ENCODE data around the gene NELL1. TPM values are rescaled to one million over a fixed set of nuclear protein-coding genes. Genes with fewer than 3 reads are reported as not detected.

The NELL1 gene
- total and polyA plus RNA-seq, 2 experiments from 2014 or later = 1.6 TPM; not detected in 1

GRCh38 chr11:20934516-20934915 lies 265.1 kb downstream of the NELL1 start (continued):
- TF ChIP-seq, protein P1, sequence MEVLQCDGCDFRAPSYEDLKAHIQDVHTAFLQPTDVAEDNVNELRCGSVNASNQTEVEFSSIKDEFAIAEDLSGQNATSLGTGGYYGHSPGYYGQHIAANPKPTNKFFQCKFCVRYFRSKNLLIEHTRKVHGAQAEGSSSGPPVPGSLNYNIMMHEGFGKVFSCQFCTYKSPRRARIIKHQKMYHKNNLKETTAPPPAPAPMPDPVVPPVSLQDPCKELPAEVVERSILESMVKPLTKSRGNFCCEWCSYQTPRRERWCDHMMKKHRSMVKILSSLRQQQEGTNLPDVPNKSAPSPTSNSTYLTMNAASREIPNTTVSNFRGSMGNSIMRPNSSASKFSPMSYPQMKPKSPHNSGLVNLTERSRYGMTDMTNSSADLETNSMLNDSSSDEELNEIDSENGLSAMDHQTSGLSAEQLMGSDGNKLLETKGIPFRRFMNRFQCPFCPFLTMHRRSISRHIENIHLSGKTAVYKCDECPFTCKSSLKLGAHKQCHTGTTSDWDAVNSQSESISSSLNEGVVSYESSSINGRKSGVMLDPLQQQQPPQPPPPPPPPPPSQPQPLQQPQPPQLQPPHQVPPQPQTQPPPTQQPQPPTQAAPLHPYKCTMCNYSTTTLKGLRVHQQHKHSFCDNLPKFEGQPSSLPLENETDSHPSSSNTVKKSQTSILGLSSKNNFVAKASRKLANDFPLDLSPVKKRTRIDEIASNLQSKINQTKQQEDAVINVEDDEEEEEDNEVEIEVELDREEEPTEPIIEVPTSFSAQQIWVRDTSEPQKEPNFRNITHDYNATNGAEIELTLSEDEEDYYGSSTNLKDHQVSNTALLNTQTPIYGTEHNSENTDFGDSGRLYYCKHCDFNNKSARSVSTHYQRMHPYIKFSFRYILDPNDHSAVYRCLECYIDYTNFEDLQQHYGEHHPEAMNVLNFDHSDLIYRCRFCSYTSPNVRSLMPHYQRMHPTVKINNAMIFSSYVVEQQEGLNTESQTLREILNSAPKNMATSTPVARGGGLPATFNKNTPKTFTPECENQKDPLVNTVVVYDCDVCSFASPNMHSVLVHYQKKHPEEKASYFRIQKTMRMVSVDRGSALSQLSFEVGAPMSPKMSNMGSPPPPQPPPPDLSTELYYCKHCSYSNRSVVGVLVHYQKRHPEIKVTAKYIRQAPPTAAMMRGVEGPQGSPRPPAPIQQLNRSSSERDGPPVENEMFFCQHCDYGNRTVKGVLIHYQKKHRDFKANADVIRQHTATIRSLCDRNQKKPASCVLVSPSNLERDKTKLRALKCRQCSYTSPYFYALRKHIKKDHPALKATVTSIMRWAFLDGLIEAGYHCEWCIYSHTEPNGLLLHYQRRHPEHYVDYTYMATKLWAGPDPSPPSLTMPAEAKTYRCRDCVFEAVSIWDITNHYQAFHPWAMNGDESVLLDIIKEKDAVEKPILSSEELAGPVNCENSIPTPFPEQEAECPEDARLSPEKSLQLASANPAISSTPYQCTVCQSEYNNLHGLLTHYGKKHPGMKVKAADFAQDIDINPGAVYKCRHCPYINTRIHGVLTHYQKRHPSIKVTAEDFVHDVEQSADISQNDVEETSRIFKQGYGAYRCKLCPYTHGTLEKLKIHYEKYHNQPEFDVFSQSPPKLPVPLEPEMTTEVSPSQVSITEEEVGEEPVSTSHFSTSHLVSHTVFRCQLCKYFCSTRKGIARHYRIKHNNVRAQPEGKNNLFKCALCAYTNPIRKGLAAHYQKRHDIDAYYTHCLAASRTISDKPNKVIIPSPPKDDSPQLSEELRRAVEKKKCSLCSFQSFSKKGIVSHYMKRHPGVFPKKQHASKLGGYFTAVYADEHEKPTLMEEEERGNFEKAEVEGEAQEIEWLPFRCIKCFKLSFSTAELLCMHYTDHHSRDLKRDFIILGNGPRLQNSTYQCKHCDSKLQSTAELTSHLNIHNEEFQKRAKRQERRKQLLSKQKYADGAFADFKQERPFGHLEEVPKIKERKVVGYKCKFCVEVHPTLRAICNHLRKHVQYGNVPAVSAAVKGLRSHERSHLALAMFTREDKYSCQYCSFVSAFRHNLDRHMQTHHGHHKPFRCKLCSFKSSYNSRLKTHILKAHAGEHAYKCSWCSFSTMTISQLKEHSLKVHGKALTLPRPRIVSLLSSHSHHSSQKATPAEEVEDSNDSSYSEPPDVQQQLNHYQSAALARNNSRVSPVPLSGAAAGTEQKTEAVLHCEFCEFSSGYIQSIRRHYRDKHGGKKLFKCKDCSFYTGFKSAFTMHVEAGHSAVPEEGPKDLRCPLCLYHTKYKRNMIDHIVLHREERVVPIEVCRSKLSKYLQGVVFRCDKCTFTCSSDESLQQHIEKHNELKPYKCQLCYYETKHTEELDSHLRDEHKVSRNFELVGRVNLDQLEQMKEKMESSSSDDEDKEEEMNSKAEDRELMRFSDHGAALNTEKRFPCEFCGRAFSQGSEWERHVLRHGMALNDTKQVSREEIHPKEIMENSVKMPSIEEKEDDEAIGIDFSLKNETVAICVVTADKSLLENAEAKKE (CRISPR knock-in tag; IDR thresholded peaks at IDR 0.05) = no peak
- TF ChIP-seq CREB1 (CRISPR knock-in tag; IDR thresholded peaks at IDR 0.05; ENCODE audit: low read depth) = no peak

DNA sequence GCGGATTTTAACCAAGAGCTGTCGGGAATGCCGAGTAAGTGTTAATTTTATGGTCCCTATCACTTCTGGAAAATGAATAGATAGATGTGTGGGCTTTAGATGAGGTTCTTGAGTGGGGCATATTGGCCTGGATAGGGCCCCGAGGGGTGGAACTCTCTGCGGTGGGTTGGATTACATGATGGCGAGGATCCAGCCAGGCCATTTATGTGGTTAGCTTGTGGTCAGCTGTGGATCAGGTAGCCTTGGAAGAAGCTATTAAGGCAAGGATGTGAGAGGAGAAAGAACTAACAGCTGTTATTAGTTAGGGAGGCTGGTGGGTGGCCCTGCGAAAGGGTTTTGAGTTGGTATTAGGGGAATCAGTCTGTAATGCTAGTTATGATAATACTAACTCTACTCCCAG lies 268.4 kb downstream of the NELL1 start:
- Histone ChIP-seq H3F3A (replicated peaks; ENCODE audit: low read depth) (no peaks in the 10 kb centered on the region), H2AFZ (no peak overlapping the region), H4K20me1 (replicated peaks; ENCODE audit: insufficient read depth) (no peaks in the 10 kb centered on the region), H3K27me3 (ENCODE audit: insufficient read depth) (no peaks in the 10 kb centered on the region), H3K9me2 (ENCODE audit: insufficient read depth) (peaks cover 4% of the 10 kb centered on the region), H3K4me3 (no peak overlapping the region), H3K4me2 (no peak overlapping the region), H3K27ac (ENCODE audit: low read depth) (no peak overlapping the region), H3K79me2 (replicated peaks; ENCODE audit: insufficient read depth) (no peaks in the 10 kb centered on the region), H3K36me3 (ENCODE audit: insufficient read depth) (no peaks in the 10 kb centered on the region), H3K4me1 (ENCODE audit: insufficient read depth) (no peaks in the 10 kb centered on the region)
- H3K36me3 Mint-ChIP-seq (ENCODE audit: low read depth) = no peaks in the 10 kb centered on the region
- H3K27ac Mint-ChIP-seq = no peak overlapping the region
- H3K27me3 Mint-ChIP-seq (ENCODE audit: insufficient read depth, low read depth, poor library complexity) = no peaks in the 10 kb centered on the region
- H3K9me3 Mint-ChIP-seq = no peaks in the 10 kb centered on the region; the same call in 2 of the 3 replicates
- H3K4me3 Mint-ChIP-seq = no peak overlapping the region
- DNase-seq (ENCODE audit: low spot score) (no peak), ATAC-seq (no peak)
- no peaks in the 10 kb centered on the region for H3K4me1 Mint-ChIP-seq
- TF ChIP-seq NANOG (IDR thresholded peaks at IDR 0.05; ENCODE audit: borderline replicate concordance) = no peak
- TF ChIP-seq EZH2 (IDR thresholded peaks at IDR 0.05; ENCODE audit: low read depth, unreplicated experiment) = no peak
- TF ChIP-seq, protein P1 (CRISPR knock-in tag; IDR thresholded peaks at IDR 0.05) = no peak

Measured in GM23338 (cell line).